ENCODE results near the gene FNDC11. TPM values are rescaled to one million over a fixed set of nuclear protein-coding genes. Genes with fewer than 3 reads are reported as not detected.

The FNDC11 gene
- total and polyA plus RNA-seq, 2 donors (not counting 3 experiments of a cell fraction or from before 2014, with no cell fraction given) = 0.71 to 1.9 TPM

DNA sequence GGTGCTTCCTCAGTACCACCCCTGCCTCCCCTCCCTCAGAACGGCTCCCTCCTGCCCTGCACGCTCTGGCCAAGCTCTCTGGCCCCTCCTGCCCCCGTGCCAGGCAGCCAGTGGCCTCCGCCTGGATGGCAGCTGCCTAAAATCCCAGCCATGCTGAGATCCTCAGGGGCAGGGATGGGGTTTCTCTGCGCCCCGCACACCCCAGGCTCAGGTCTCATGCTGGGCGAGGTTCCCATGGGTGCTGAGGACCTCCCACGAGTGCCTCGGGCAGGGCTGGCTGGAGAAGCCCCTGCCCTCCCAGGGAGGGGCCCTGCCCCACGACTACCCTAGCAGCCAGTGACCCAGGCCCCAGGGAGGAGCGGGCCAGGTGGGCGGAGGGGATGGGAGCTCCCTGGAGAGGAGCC is 19.5 kb upstream of the FNDC11 start:
- DNase-seq (ENCODE audit: low read depth, low spot score) = no peak
- Histone ChIP-seq H2AFZ (ENCODE audit: low read depth, low read length) (no peak overlapping the region), H3K36me3 (ENCODE audit: control insufficient read depth in 2 of 2, extremely low read depth in 1 of 2, insufficient read depth in 2 of 2, low read length in 2 of 2) (no peaks in the 10 kb centered on the region), H3K9me3 (replicated peaks; ENCODE audit: control insufficient read depth, insufficient read depth, low read length) (no peaks in the 10 kb centered on the region), H3K4me3 (replicated peaks in 1 of 3; ENCODE audit: insufficient read depth in 1 of 3, low read depth in 1 of 3, low read length in 3 of 3) (no peak overlapping the region), H3K4me2 (ENCODE audit: insufficient read depth, low read length) (no peak overlapping the region), H3K27ac (ENCODE audit: insufficient read depth, low read depth, low read length) (no peak overlapping the region), H3K27me3 (ENCODE audit: control insufficient read depth in 2 of 2, insufficient read depth in 2 of 2, low read length in 2 of 2) (no peaks in the 10 kb centered on the region), H3K9me1 (replicated peaks; ENCODE audit: control insufficient read depth, extremely low read depth, insufficient read depth, low read length) (no peaks in the 10 kb centered on the region), H3K4me1 (ENCODE audit: control insufficient read depth, extremely low read depth, insufficient read depth, low read length) (no peaks in the 10 kb centered on the region), H3K9ac (replicated peaks; ENCODE audit: extremely low read depth, insufficient read depth, low read length) (no peak overlapping the region), H4K20me1 (replicated peaks; ENCODE audit: control insufficient read depth, extremely low read depth, insufficient read depth, low read length) (no peaks in the 10 kb centered on the region), H3K79me2 (ENCODE audit: control insufficient read depth, insufficient read depth, low read length) (no peaks in the 10 kb centered on the region)
- intact Hi-C loops (cut with micrococcal nuclease) = no loop called here
- dilution Hi-C loops (cut with MboI; ENCODE audit: extremely low pct_ligation_motif_present, low sequenced_read_pairs) = no loop called here
- ChIA-PET POLR2A (no interaction called here), CTCF (interaction anchor here (0.9 to 5.7 kb wide), 2 partner anchors 38 to 439 kb away, joined by 4 to 30 read pairs; no protein-coding TSS in a partner anchor)
- TF ChIP-seq, protein P1, sequence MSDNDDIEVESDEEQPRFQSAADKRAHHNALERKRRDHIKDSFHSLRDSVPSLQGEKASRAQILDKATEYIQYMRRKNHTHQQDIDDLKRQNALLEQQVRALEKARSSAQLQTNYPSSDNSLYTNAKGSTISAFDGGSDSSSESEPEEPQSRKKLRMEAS (IDR thresholded peaks at IDR 0.05; ENCODE audit: insufficient read depth, insufficient read length) = no peak
- no peak for TF ChIP-seq EZH2 (IDR thresholded peaks at IDR 0.05; ENCODE audit: borderline replicate concordance, low read depth, low read length, severe bottlenecking)
- TF ChIP-seq JUN (IDR thresholded peaks at IDR 0.05; ENCODE audit: borderline replicate concordance, insufficient read depth, insufficient read length, low read depth) = no peak
- TF ChIP-seq POLR2A (IDR thresholded peaks at IDR 0.05; ENCODE audit: low read depth, low read length) = no peak
- BruUV-seq (replicated peaks) = no TSS peak
- FAIRE-seq = no peak

DNA sequence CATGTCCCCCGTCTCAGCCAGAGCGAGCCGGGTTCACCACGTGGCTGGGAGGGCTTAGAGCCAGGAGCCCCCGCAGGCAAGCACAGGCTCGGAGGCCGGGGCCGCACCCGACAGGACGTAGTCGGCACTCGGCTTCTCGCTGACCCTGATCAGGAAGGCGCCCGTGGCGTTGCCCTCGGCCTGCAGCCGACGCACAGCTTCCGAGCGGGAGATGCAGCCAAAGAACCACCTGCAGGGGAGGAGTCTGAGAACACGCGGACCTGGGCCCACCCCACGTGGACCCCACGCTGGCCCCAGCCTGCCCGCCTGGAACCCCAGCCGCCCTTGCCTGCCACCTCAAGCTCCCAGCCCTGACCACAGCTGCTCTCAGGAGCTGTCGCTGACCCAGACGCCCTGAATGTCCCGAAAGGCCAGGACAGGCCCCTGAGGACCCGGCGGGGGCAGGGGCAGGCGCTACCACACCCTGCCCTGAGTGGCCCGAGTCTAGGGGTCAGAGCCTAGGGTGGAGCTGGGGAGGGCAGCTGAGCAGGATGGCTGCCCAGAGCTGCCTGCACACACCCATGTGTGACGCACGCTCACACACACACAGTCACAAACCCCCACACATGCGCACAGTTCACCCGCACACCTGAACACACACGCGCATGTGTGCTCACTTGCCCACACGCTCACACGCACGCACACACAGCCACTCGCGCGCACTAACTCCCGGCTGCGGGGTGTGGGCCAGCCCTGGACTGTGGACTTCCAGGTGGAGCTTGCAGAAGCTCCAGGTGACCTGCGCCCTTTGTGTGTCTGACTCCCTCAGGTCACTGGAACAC is 18.9 kb upstream of the FNDC11 start:
- peak; percentile 39 for TF ChIP-seq EZH2 (IDR thresholded peaks at IDR 0.05; ENCODE audit: borderline replicate concordance, low read depth, low read length, severe bottlenecking)
- TF ChIP-seq MYC (IDR thresholded peaks at IDR 0.05; ENCODE audit: low read depth, low read length) = no peak
- Histone ChIP-seq H3K9ac (replicated peaks; ENCODE audit: extremely low read depth, insufficient read depth, low read length) (no peak overlapping the region), H3K4me2 (ENCODE audit: insufficient read depth, low read length) (no peak overlapping the region), H3K79me2 (ENCODE audit: control insufficient read depth, insufficient read depth, low read length) (no peaks in the 10 kb centered on the region), H2AFZ (ENCODE audit: low read depth, low read length) (no peak overlapping the region), H3K9me1 (replicated peaks; ENCODE audit: control insufficient read depth, extremely low read depth, insufficient read depth, low read length) (no peaks in the 10 kb centered on the region), H3K36me3 (ENCODE audit: control insufficient read depth in 2 of 2, extremely low read depth in 1 of 2, insufficient read depth in 2 of 2, low read length in 2 of 2) (no peaks in the 10 kb centered on the region), H3K27me3 (ENCODE audit: control insufficient read depth in 2 of 2, insufficient read depth in 2 of 2, low read length in 2 of 2) (no peaks in the 10 kb centered on the region), H3K9me3 (replicated peaks; ENCODE audit: control insufficient read depth, insufficient read depth, low read length) (no peaks in the 10 kb centered on the region), H4K20me1 (replicated peaks; ENCODE audit: control insufficient read depth, extremely low read depth, insufficient read depth, low read length) (no peaks in the 10 kb centered on the region), H3K27ac (ENCODE audit: insufficient read depth, low read depth, low read length) (no peak overlapping the region), H3K4me1 (ENCODE audit: control insufficient read depth, extremely low read depth, insufficient read depth, low read length) (no peaks in the 10 kb centered on the region), H3K4me3 (replicated peaks in 1 of 3; ENCODE audit: insufficient read depth in 1 of 3, low read depth in 1 of 3, low read length in 3 of 3) (no peak overlapping the region)
- ChIA-PET CTCF (interaction anchor here (0.9 to 5.7 kb wide), 3 partner anchors 38 to 440 kb away, joined by 4 to 89 read pairs (median 30); no protein-coding TSS in a partner anchor), POLR2A (no interaction called here)
- FAIRE-seq (no peak), DNase-seq (ENCODE audit: low read depth, low spot score) (no peak)
- dilution Hi-C loops (cut with MboI; ENCODE audit: extremely low pct_ligation_motif_present, low sequenced_read_pairs) (no loop called here), intact Hi-C loops (cut with micrococcal nuclease) (no loop called here)
- no TSS peak for BruUV-seq (replicated peaks)

Data from endothelial cell of umbilical vein (primary cell).